ENCODE data around the gene CELA3A. TPM values are rescaled to one million over a fixed set of nuclear protein-coding genes. Genes with fewer than 3 reads are reported as not detected.
"Not testable (repeated sequence)": the region's sequence is repeated elsewhere in the genome, so short reads cannot be mapped to it uniquely, and the experiment has no call there.

Gene CELA3A
- total RNA-seq, 1 experiment from 2014 or later = not detected

DNA sequence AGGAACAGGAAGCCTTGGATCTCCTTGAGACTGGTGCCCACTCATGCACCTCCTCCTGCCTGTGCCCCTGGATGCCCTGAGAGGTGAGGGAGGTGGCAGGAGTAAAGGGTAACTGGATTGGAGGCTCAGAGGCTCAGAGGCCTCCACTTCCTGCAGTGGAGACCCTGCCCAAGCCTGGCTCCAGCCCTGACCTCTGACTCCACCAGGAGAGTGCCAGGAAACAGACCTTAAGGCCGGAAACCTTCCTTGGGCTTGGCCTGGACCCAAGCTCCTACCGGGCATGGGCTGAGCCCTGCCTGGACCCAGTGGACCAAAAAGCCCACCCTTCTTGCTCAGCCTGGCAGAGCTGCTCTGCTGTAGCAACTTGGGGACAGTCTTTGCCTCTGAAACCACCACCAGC, 39.7 kb upstream of the CELA3A start:
- no peaks in the 10 kb centered on the region for H3K27me3 Mint-ChIP-seq (ENCODE audit: insufficient read depth, unreplicated experiment)
- H3K4me3 Mint-ChIP-seq (ENCODE audit: unreplicated experiment) = no peak overlapping the region
- no peak for DNase-seq (ENCODE audit: unreplicated experiment)
- BruUV-seq (replicated peaks) = no TSS peak
- ChIA-PET POLR2A (interaction anchor here (1.4 to 9.8 kb wide), 2 partner anchors 24 to 179 kb away, joined by 3 to 219 read pairs; partner anchors contain the start of genes HSPG2 and USP48), CTCF (interaction anchor here (0.8 kb wide), 1 partner anchor 208 kb away, joined by 3 read pairs; no protein-coding TSS in a partner anchor)
- TF ChIP-seq, protein P1, sequence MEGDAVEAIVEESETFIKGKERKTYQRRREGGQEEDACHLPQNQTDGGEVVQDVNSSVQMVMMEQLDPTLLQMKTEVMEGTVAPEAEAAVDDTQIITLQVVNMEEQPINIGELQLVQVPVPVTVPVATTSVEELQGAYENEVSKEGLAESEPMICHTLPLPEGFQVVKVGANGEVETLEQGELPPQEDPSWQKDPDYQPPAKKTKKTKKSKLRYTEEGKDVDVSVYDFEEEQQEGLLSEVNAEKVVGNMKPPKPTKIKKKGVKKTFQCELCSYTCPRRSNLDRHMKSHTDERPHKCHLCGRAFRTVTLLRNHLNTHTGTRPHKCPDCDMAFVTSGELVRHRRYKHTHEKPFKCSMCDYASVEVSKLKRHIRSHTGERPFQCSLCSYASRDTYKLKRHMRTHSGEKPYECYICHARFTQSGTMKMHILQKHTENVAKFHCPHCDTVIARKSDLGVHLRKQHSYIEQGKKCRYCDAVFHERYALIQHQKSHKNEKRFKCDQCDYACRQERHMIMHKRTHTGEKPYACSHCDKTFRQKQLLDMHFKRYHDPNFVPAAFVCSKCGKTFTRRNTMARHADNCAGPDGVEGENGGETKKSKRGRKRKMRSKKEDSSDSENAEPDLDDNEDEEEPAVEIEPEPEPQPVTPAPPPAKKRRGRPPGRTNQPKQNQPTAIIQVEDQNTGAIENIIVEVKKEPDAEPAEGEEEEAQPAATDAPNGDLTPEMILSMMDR (IDR thresholded peaks at IDR 0.05; ENCODE audit: unreplicated experiment) = no peak
- H3K27ac Mint-ChIP-seq (ENCODE audit: low read depth, unreplicated experiment) = no peak overlapping the region
- intact Hi-C loops (cut with micrococcal nuclease) = no loop called here
- no peaks in the 10 kb centered on the region for H3K9me3 Mint-ChIP-seq (ENCODE audit: unreplicated experiment)
- no peaks in the 10 kb centered on the region for H3K36me3 Mint-ChIP-seq (ENCODE audit: insufficient read depth, unreplicated experiment)
- peaks cover 15% of the 10 kb centered on the region for H3K4me1 Mint-ChIP-seq (ENCODE audit: insufficient read depth, unreplicated experiment)

DNA sequence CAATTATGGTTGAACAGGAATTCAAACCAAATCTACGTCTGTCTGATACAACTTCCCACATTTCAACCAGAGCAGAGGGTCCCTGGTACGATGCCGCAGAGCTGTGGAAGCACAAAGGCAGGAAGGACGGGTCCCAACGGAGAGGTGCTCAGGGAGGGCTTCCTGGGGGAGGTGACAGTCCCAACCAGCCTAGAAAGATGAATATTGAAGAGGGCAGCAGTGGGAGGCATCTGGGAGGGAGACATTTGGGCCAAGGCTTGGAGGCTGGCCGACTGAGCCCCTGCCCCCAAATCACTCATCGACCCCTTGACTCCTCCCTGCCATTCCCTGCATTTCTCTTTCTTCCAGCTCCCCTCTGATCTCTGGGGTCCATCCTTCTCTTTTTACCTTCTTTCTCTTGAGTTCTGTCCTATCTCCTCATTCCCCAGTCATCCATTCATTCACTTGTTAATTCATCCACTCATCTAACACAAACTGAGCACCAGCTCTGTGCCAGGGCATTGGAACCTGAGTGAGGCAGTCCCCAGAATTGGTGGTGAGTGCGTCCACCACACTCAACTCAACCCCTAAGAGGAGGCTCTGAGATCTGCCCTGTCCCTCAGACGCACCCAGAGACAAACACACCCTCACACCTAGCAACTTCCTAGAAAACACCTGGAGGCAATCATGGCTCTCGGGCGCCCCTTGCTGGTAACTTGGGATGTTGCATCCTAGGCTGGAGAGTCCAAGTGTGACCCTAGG, 37.8 kb upstream of the CELA3A start:
- Mint-ChIP-seq H3K27ac (ENCODE audit: low read depth, unreplicated experiment) (peak overlapping the region; percentile 4), H3K4me3 (ENCODE audit: unreplicated experiment) (no peak overlapping the region), H3K4me1 (ENCODE audit: insufficient read depth, unreplicated experiment) (peaks cover 7% of the 10 kb centered on the region), H3K9me3 (ENCODE audit: unreplicated experiment) (no peaks in the 10 kb centered on the region), H3K36me3 (ENCODE audit: insufficient read depth, unreplicated experiment) (no peaks in the 10 kb centered on the region), H3K27me3 (ENCODE audit: insufficient read depth, unreplicated experiment) (no peaks in the 10 kb centered on the region)
- DNase-seq (ENCODE audit: unreplicated experiment) = peak; percentile 88
- POLR2A ChIA-PET = interaction anchor here (0.7 to 0.9 kb wide), 2 partner anchors 24 to 182 kb away, joined by 3 to 5 read pairs; no protein-coding TSS in a partner anchor
- CTCF ChIA-PET = interaction anchor here (0.6 to 2.0 kb wide), 17 partner anchors 8 to 261 kb away, joined by 3 to 8 read pairs (median 3); no protein-coding TSS in a partner anchor
- no TSS peak for BruUV-seq (replicated peaks)
- intact Hi-C loops (cut with micrococcal nuclease) = loop anchor here (1.0 to 2.0 kb wide), 3 partner anchors 181 to 453 kb away; partner anchors contain the start of gene USP48
- TF ChIP-seq, protein P1 (IDR thresholded peaks at IDR 0.05; ENCODE audit: unreplicated experiment) = peak; percentile 91

DNA sequence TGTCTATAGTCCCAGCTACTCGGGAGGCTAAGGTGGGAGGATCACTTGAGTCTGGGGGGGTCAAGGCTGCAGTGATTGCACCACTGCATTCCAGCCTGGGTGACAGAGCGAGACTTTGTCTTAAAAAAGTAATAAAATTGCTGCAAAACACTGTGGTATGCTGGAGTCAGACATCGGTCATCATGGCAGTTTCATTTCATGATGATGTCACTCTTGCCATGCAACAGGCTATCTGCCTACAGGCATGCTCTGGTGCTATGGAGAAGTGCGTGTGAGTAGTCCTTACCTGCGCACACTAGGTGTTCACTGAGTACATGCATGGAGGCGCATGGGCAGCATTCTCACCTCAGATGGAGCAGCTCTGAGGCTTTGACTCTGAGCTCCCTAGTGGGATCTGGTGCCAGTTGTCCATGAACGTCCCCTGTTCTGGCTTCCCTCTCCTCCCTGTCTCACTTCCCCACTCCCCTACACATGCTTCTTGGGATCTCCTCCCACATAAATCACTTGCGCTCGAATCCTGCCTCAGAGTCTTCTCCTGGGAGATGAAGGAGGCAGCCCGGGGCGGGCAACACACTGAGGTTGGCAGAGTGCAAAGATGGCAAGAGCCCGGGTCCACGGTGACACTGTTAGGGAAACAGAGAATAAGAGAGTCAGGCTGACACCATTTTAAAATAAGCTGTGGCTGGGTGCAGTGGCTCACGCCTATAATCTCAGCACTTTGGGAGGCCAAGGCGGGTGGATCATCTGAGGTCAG, 35.0 kb upstream of the CELA3A start:
- peaks cover 7% of the 10 kb centered on the region for H3K4me1 Mint-ChIP-seq (ENCODE audit: insufficient read depth, unreplicated experiment)
- H3K36me3 Mint-ChIP-seq (ENCODE audit: insufficient read depth, unreplicated experiment) = no peaks in the 10 kb centered on the region
- TF ChIP-seq, protein P1 (IDR thresholded peaks at IDR 0.05; ENCODE audit: unreplicated experiment) = no peak
- H3K9me3 Mint-ChIP-seq (ENCODE audit: unreplicated experiment) = no peaks in the 10 kb centered on the region
- peak; percentile 45 for DNase-seq (ENCODE audit: unreplicated experiment)
- CTCF ChIA-PET = interaction anchor here (0.7 to 1.2 kb wide), 3 partner anchors 10 to 1451 kb away, joined by 3 to 4 read pairs (median 3); no protein-coding TSS in a partner anchor
- BruUV-seq (replicated peaks) = no TSS peak
- H3K27me3 Mint-ChIP-seq (ENCODE audit: insufficient read depth, unreplicated experiment) = no peaks in the 10 kb centered on the region
- no peak overlapping the region for H3K27ac Mint-ChIP-seq (ENCODE audit: low read depth, unreplicated experiment)
- POLR2A ChIA-PET = interaction anchor here (0.6 to 1.0 kb wide), 3 partner anchors 30 to 296 kb away, joined by 3 read pairs; no protein-coding TSS in a partner anchor
- H3K4me3 Mint-ChIP-seq (ENCODE audit: unreplicated experiment) = no peak overlapping the region
- intact Hi-C loops (cut with micrococcal nuclease) = no loop called here

DNA sequence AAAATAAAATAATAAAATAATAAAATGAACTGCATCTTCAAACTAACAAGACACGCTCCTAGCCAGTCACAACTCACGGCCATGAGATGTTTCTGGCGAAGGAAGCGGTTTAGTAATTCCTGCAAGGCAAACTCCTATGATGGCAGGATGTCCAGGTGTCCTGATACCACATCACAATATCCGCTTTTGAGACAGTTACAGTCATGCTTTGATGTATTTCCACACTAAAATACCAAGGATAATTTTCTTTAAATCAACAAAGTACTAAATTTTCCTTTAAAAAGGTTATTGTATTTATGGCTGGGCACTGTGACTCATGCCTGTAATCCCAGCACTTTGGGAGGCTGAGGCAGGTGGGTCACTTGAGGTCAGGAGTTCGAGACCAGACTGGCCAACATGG, 34.2 kb upstream of the CELA3A start:
- intact Hi-C loops (cut with micrococcal nuclease); DNase-seq (ENCODE audit: unreplicated experiment); H3K36me3 Mint-ChIP-seq (ENCODE audit: insufficient read depth, unreplicated experiment); H3K4me1 Mint-ChIP-seq (ENCODE audit: insufficient read depth, unreplicated experiment); H3K27ac Mint-ChIP-seq (ENCODE audit: low read depth, unreplicated experiment); H3K4me3 Mint-ChIP-seq (ENCODE audit: unreplicated experiment); H3K9me3 Mint-ChIP-seq (ENCODE audit: unreplicated experiment); H3K27me3 Mint-ChIP-seq (ENCODE audit: insufficient read depth, unreplicated experiment); BruUV-seq (replicated peaks): not testable (repeated sequence)
- POLR2A ChIA-PET = interaction anchor here (0.8 to 1.0 kb wide), 2 partner anchors 31 to 296 kb away, joined by 3 read pairs; no protein-coding TSS in a partner anchor
- CTCF ChIA-PET = interaction anchor here (0.7 to 1.2 kb wide), 2 partner anchors 10 to 1450 kb away, joined by 3 to 4 read pairs; no protein-coding TSS in a partner anchor

DNA sequence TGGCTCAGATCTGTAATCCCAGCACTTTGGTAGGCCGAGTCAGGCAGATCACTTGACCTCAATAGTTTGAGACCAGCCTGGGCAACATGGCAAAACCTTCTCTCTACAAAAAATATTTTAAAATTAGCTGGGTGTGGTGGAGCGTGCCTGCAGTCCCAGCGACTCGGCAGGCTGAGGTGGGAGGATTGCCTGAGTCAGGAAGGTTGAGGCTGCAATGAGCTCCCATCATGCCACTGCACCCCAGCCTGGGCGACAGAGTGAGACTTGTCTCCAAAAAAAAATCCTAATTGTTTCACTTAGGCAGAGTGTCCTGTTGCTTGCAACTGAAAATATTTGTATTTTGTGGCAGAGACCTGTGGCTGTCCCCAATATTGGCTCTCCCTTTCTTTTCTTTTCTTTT, 32.4 kb upstream of the CELA3A start:
- CTCF ChIA-PET = interaction anchor here (0.7 kb wide), 1 partner anchor 129 kb away, joined by 5 read pairs; no protein-coding TSS in a partner anchor
- H3K4me1 Mint-ChIP-seq (ENCODE audit: insufficient read depth, unreplicated experiment); BruUV-seq (replicated peaks); H3K36me3 Mint-ChIP-seq (ENCODE audit: insufficient read depth, unreplicated experiment); H3K9me3 Mint-ChIP-seq (ENCODE audit: unreplicated experiment); DNase-seq (ENCODE audit: unreplicated experiment); H3K27ac Mint-ChIP-seq (ENCODE audit: low read depth, unreplicated experiment); H3K27me3 Mint-ChIP-seq (ENCODE audit: insufficient read depth, unreplicated experiment); H3K4me3 Mint-ChIP-seq (ENCODE audit: unreplicated experiment); intact Hi-C loops (cut with micrococcal nuclease); POLR2A ChIA-PET: not testable (repeated sequence)

DNA sequence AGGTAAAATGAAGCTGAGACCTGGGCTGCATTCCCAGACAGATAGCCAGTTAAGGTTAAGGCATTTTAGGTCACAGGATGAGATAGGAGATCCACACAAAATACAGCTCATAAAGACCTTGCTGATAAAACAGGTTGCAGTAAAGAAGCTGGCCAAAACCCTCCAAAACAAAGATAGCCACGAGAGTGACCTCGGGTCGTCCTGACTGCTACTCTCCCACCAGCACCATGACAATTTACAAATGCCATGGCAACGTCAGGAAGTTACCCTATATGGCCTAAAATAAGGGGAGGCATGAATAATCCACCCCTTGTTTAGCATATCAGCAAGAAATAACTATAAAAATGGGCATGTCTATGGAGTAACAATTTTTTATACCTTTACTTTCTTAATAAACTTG, 30.9 kb upstream of the CELA3A start:
- BruUV-seq (replicated peaks) = not testable (repeated sequence)

More for the DNA sequence above, 30.9 kb upstream of the CELA3A start:
- CTCF ChIA-PET; POLR2A ChIA-PET; H3K4me3 Mint-ChIP-seq (ENCODE audit: unreplicated experiment); H3K36me3 Mint-ChIP-seq (ENCODE audit: insufficient read depth, unreplicated experiment); DNase-seq (ENCODE audit: unreplicated experiment); intact Hi-C loops (cut with micrococcal nuclease); H3K9me3 Mint-ChIP-seq (ENCODE audit: unreplicated experiment); H3K4me1 Mint-ChIP-seq (ENCODE audit: insufficient read depth, unreplicated experiment); H3K27ac Mint-ChIP-seq (ENCODE audit: low read depth, unreplicated experiment); H3K27me3 Mint-ChIP-seq (ENCODE audit: insufficient read depth, unreplicated experiment): not testable (repeated sequence)
